ENCODE results near the gene MAD1L1.

GRCh38 chr7:2060701-2061100 lies 172.0 kb downstream of the MAD1L1 start:
- TF ChIP-seq CTCF (IDR thresholded peaks at IDR 0.05), result no peak
- no peak for TF ChIP-seq EP300 (IDR thresholded peaks at IDR 0.05)
